Measurements from ENCODE around the gene WNT6.

- TF ChIP-seq EP300 (IDR thresholded peaks at IDR 0.05; ENCODE audit: borderline replicate concordance in 1 of 2, low read depth in 2 of 2, low read length in 2 of 2) (no peak), SIN3A (conservative IDR thresholded peaks at IDR 0.05 in 1 of 2, IDR thresholded peaks at IDR 0.05 in 1 of 2; ENCODE audit: low read depth in 1 of 2, low read length in 2 of 2) (no peak), TCF12 (IDR thresholded peaks at IDR 0.05; ENCODE audit: low read depth, low read length) (no peak), CREB1 (IDR thresholded peaks at IDR 0.05) (no peak), CHD1 (IDR thresholded peaks at IDR 0.05; ENCODE audit: low read depth, low read length) (no peak), JUND (IDR thresholded peaks at IDR 0.05; ENCODE audit: low read length) (no peak), RFX5 (IDR thresholded peaks at IDR 0.05; ENCODE audit: borderline replicate concordance, low read depth, low read length) (no peak), SUZ12 (IDR thresholded peaks at IDR 0.05; ENCODE audit: low read length) (no peak), EZH2 (IDR thresholded peaks at IDR 0.05; ENCODE audit: low read depth, low read length, severe bottlenecking) (no peak)
- TF ChIP-seq, protein P1, sequence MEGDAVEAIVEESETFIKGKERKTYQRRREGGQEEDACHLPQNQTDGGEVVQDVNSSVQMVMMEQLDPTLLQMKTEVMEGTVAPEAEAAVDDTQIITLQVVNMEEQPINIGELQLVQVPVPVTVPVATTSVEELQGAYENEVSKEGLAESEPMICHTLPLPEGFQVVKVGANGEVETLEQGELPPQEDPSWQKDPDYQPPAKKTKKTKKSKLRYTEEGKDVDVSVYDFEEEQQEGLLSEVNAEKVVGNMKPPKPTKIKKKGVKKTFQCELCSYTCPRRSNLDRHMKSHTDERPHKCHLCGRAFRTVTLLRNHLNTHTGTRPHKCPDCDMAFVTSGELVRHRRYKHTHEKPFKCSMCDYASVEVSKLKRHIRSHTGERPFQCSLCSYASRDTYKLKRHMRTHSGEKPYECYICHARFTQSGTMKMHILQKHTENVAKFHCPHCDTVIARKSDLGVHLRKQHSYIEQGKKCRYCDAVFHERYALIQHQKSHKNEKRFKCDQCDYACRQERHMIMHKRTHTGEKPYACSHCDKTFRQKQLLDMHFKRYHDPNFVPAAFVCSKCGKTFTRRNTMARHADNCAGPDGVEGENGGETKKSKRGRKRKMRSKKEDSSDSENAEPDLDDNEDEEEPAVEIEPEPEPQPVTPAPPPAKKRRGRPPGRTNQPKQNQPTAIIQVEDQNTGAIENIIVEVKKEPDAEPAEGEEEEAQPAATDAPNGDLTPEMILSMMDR (IDR thresholded peaks at IDR 0.05; ENCODE audit: control extremely low read depth in 1 of 3, insufficient read depth in 1 of 3, low read depth in 1 of 3, low read length in 3 of 3), result no peak
- TF ChIP-seq, protein P2, sequence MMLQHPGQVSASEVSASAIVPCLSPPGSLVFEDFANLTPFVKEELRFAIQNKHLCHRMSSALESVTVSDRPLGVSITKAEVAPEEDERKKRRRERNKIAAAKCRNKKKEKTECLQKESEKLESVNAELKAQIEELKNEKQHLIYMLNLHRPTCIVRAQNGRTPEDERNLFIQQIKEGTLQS (IDR thresholded peaks at IDR 0.05; ENCODE audit: insufficient read depth, low read depth, low read length), result no peak
Observed at GRCh38 chr2:218823196-218823855, 36.3 kb upstream of the WNT6 start.
